ENCODE data around the gene IMMP1L.

Gene IMMP1L

GRCh38 chr11:31404614-31405013, 104.8 kb downstream of the IMMP1L start:
- no peaks in the 10 kb centered on the region for H4K20me1 ChIP-seq (ENCODE audit: insufficient read depth, low read length)
- H3F3A ChIP-seq (ENCODE audit: insufficient read depth, low read length), result no peaks in the 10 kb centered on the region
- H3K4me2 ChIP-seq (ENCODE audit: low read depth, low read length), result no peak overlapping the region
- no peak for TF ChIP-seq EZH2phosphoT487 (IDR thresholded peaks at IDR 0.05; ENCODE audit: low read length)
- TF ChIP-seq, protein P1, sequence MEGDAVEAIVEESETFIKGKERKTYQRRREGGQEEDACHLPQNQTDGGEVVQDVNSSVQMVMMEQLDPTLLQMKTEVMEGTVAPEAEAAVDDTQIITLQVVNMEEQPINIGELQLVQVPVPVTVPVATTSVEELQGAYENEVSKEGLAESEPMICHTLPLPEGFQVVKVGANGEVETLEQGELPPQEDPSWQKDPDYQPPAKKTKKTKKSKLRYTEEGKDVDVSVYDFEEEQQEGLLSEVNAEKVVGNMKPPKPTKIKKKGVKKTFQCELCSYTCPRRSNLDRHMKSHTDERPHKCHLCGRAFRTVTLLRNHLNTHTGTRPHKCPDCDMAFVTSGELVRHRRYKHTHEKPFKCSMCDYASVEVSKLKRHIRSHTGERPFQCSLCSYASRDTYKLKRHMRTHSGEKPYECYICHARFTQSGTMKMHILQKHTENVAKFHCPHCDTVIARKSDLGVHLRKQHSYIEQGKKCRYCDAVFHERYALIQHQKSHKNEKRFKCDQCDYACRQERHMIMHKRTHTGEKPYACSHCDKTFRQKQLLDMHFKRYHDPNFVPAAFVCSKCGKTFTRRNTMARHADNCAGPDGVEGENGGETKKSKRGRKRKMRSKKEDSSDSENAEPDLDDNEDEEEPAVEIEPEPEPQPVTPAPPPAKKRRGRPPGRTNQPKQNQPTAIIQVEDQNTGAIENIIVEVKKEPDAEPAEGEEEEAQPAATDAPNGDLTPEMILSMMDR (IDR thresholded peaks at IDR 0.05; ENCODE audit: low read length), result no peak
- TF ChIP-seq EZH2 (optimal IDR thresholded peaks at IDR 0.05; ENCODE audit: low read depth, low read length), result no peak
- no peak overlapping the region for H3K9ac ChIP-seq (ENCODE audit: low read length)
- no peaks in the 10 kb centered on the region for H3K27me3 ChIP-seq (replicated peaks; ENCODE audit: insufficient read depth, low read length)
- H3K9me3 ChIP-seq (replicated peaks; ENCODE audit: insufficient read depth, low read length), result no peaks in the 10 kb centered on the region
- H3K9me2 ChIP-seq (replicated peaks; ENCODE audit: insufficient read depth, low read length), result no peaks in the 10 kb centered on the region
- no peaks in the 10 kb centered on the region for H3K4me1 ChIP-seq (ENCODE audit: low read length)
- H3K27ac ChIP-seq (ENCODE audit: low read length), result no peak overlapping the region
- H2AFZ ChIP-seq (ENCODE audit: low read length), result no peak overlapping the region
- no peaks in the 10 kb centered on the region for H3K79me2 ChIP-seq (ENCODE audit: low read length)
- H3K4me3 ChIP-seq (ENCODE audit: low read length), result no peak overlapping the region
- H3K36me3 ChIP-seq (replicated peaks; ENCODE audit: insufficient read depth, low read length), result no peaks in the 10 kb centered on the region
- DNase-seq, result no peak

DNA sequence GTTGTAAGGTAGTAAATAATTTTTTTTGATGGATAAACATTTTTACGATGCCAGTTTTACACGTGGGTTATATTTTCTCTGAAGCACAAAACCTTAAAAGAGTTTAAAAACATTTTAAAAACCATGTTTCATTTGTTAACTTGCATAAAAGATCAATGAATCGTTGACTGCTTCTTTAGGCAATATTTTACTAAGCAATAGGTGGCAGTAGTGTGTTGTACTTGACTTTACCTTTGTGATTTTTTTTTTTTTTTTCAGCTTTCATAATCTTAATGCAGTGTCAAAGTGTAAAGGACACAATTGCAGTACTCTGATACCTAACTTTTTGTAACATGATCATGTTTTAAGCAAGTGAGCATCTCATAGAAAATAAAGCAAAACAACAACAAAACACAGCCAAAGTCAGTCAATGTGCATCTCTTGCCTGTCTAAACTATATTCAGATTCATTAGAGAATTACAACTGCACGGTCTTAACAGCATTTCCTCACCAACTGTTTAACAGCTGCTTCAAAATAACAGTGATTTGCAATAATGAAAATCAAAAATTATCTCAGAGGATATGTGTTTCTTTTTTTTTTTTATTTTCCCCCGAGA, 112.1 kb downstream of the IMMP1L start:
- Histone ChIP-seq H3K4me1 (ENCODE audit: low read length) (no peaks in the 10 kb centered on the region), H3K27ac (ENCODE audit: low read length) (no peak overlapping the region)

DNA sequence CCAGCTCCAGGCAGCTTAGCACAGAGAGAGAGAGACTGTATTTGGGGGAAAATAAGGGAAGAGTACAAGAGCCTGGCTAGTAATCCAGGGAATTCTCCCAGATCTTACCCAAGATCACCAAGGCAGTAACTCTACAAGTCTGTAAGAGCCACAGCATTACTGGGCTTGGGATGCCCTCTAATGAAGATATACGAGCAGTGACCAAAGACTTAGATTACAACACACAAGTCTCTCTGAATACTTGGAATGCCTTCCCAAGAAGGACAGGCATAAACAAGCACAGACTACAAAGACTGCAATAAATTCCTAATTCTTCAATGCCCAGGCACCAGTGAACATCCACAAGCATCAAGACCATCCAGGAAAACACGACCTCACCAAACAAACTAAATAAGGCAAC, 122.0 kb downstream of the IMMP1L start:
- no peak overlapping the region for H2AFZ ChIP-seq (ENCODE audit: low read length)
- H3K9me2 ChIP-seq (replicated peaks; ENCODE audit: insufficient read depth, low read length), result no peaks in the 10 kb centered on the region
- H3K27ac ChIP-seq (ENCODE audit: low read length), result no peak overlapping the region
- DNase-seq, result no peak
- H4K20me1 ChIP-seq (ENCODE audit: insufficient read depth, low read length), result no peaks in the 10 kb centered on the region
- H3K36me3 ChIP-seq (replicated peaks; ENCODE audit: insufficient read depth, low read length), result no peaks in the 10 kb centered on the region
- H3K27me3 ChIP-seq (replicated peaks; ENCODE audit: insufficient read depth, low read length), result no peaks in the 10 kb centered on the region
- H3F3A ChIP-seq (ENCODE audit: insufficient read depth, low read length), result no peaks in the 10 kb centered on the region
- no peak overlapping the region for H3K9ac ChIP-seq (ENCODE audit: low read length)
- no peak for TF ChIP-seq EZH2 (optimal IDR thresholded peaks at IDR 0.05; ENCODE audit: low read depth, low read length)
- TF ChIP-seq, protein P1 (IDR thresholded peaks at IDR 0.05; ENCODE audit: low read length), result no peak
- TF ChIP-seq EZH2phosphoT487 (IDR thresholded peaks at IDR 0.05; ENCODE audit: low read length), result no peak
- H3K79me2 ChIP-seq (ENCODE audit: low read length), result no peaks in the 10 kb centered on the region
- no peaks in the 10 kb centered on the region for H3K4me1 ChIP-seq (ENCODE audit: low read length)
- H3K9me3 ChIP-seq (replicated peaks; ENCODE audit: insufficient read depth, low read length), result no peaks in the 10 kb centered on the region
- no peak overlapping the region for H3K4me3 ChIP-seq (ENCODE audit: low read length)
- no peak overlapping the region for H3K4me2 ChIP-seq (ENCODE audit: low read depth, low read length)

More for the DNA sequence above, 112.1 kb downstream of the IMMP1L start:
- H3K36me3 ChIP-seq (replicated peaks; ENCODE audit: insufficient read depth, low read length), result no peaks in the 10 kb centered on the region
- H3K9me2 ChIP-seq (replicated peaks; ENCODE audit: insufficient read depth, low read length), result no peaks in the 10 kb centered on the region
- no peak overlapping the region for H3K4me3 ChIP-seq (ENCODE audit: low read length)
- peak; percentile 26 for DNase-seq
- H3K9me3 ChIP-seq (replicated peaks; ENCODE audit: insufficient read depth, low read length), result no peaks in the 10 kb centered on the region
- H3K27me3 ChIP-seq (replicated peaks; ENCODE audit: insufficient read depth, low read length), result no peaks in the 10 kb centered on the region
- no peaks in the 10 kb centered on the region for H3K79me2 ChIP-seq (ENCODE audit: low read length)
- no peak for TF ChIP-seq EZH2phosphoT487 (IDR thresholded peaks at IDR 0.05; ENCODE audit: low read length)
- TF ChIP-seq, protein P1 (IDR thresholded peaks at IDR 0.05; ENCODE audit: low read length), result peak; percentile 54
- TF ChIP-seq EZH2 (optimal IDR thresholded peaks at IDR 0.05; ENCODE audit: low read depth, low read length), result no peak
- no peak overlapping the region for H3K9ac ChIP-seq (ENCODE audit: low read length)
- no peak overlapping the region for H2AFZ ChIP-seq (ENCODE audit: low read length)
- no peaks in the 10 kb centered on the region for H4K20me1 ChIP-seq (ENCODE audit: insufficient read depth, low read length)
- H3K4me2 ChIP-seq (ENCODE audit: low read depth, low read length), result no peak overlapping the region
- H3F3A ChIP-seq (ENCODE audit: insufficient read depth, low read length), result no peaks in the 10 kb centered on the region
